RWPE1 (cell line): ENCODE results near the gene CCN6.
A peak's percentile ranks its signal among the peaks of the same experiment; 100 is the strongest.

Experiments used
- CTCF ChIA-PET: fragments of 350-600 bp; sonication (Branson Sonifier 250); formaldehyde crosslinking; extraction: SDS; loops from one replicate; lab custom pipeline; 2021; lab: Yijun Ruan, JAX
- POLR2A ChIA-PET: fragments of 400-600 bp; formaldehyde crosslinking; extraction: SDS; loops from one replicate; lab custom pipeline; 2020; ENCODE audit warnings: antibody characterized with exemption; ENCODE audit not compliant: low non-redundant PET; lab: Yijun Ruan, JAX
- DNase-seq: peaks from one replicate; pipeline ENCODE4 v3.0.0; 2012; ENCODE audit warnings: low spot score
- H3K27ac ChIP-seq: fragments of 450-650 bp; 2 replicates; pipeline ENCODE4 v1.5.1; 2017
- CTCF ChIP-seq: fragments of 450-650 bp; conservative IDR thresholded peaks from 2 replicates; pipeline ENCODE4 v1.5.1; 2017; ENCODE audit warnings: low read depth, mild to moderate bottlenecking

The CCN6 gene

DNA sequence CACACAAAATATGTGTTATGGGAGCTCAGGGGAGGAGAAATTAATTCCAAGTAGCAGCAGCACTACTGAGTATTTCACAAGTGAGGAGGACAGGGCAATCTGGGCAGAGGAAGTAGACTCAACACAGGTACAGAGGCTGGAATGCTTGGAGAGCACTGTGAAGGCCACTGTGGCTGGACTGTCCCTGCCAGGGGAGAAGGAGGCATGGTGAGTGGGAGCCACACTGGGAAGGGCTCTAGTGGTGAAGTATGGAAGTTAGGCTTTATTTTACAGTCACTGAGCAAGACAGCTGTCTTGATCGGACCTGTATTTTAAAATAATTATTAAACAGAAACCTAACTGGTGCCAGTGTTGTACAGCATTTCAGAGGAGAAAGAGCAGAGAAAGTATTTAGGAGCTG, 62.3 kb downstream of the CCN6 start:
- no peak overlapping the region for H3K27ac ChIP-seq
- CTCF ChIA-PET, result interaction anchor here (0.7 kb wide), 1 partner anchor 189 kb away, joined by 4 read pairs; no protein-coding TSS in a partner anchor
- no peak for TF ChIP-seq CTCF
- POLR2A ChIA-PET, result no interaction called here
- no peak for DNase-seq

GRCh38 chr6:112117554-112117953, 63.6 kb downstream of the CCN6 start:
- ChIA-PET POLR2A (no interaction called here), CTCF (no interaction called here)
- no peak for TF ChIP-seq CTCF
- peak; percentile 70 for DNase-seq
- no peak overlapping the region for H3K27ac ChIP-seq

- no peak for TF ChIP-seq CTCF
- POLR2A ChIA-PET, result no interaction called here
- H3K27ac ChIP-seq, result no peak overlapping the region
- CTCF ChIA-PET, result no interaction called here
- no peak for DNase-seq
Observed at GRCh38 chr6:112118034-112118433, 64.1 kb downstream of the CCN6 start.
